Activated CD8-positive, alpha-beta memory T cell treated with anti-CD3 and anti-CD28 coated beads for 4 hours (primary cell): Measurements from ENCODE around the gene LRRC59.
A peak's percentile ranks its signal among the peaks of the same experiment; 100 is the strongest.
"Not testable (repeated sequence)": the region's sequence is repeated elsewhere in the genome, so short reads cannot be mapped to it uniquely, and the experiment has no call there.

ENCODE experiments used
- DNase-seq, 2 donors: peaks; one replicate each; pipeline ENCODE4 v3.0.0-alpha.2; 2020; ENCODE audit warnings: low read depth in 2 of 2

Gene LRRC59

GRCh38 chr17:50397111-50397918 lies at the start of gene LRRC59:
Gene LRRC59 (minus strand): TSS chr17:50397523. CDS start chr17:50397317, 206 bp downstream.
- DNase-seq = peak; percentile 79 to 88

DNA sequence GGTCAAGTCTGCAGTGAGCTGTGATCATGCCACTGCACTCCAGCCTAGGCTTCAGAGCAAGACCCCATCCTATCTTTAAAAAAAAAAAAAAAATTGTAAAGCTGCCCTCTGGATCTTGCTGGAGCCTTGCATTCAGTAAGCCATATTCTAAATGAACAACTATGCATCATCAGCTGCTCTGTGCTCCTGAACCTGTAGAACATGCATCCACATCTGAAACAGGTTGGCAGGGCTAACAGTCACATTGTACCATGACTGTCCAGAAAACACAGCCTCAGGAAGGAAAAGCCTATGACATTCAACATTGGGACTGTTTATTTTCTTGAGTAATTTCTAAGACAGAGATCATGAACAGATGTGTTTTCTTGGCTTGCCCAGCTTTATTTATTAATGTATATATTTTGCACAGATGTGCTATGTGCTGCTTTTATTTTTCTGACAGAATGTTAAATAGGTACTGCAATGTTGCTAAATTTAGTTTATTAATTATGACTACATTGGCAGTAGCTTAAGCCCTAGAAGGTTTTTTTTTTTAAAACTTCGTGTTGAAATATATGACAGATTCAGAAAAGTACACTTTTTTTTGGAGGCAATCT lies 48.5 kb upstream of the LRRC59 start:
- DNase-seq = no peak

DNA sequence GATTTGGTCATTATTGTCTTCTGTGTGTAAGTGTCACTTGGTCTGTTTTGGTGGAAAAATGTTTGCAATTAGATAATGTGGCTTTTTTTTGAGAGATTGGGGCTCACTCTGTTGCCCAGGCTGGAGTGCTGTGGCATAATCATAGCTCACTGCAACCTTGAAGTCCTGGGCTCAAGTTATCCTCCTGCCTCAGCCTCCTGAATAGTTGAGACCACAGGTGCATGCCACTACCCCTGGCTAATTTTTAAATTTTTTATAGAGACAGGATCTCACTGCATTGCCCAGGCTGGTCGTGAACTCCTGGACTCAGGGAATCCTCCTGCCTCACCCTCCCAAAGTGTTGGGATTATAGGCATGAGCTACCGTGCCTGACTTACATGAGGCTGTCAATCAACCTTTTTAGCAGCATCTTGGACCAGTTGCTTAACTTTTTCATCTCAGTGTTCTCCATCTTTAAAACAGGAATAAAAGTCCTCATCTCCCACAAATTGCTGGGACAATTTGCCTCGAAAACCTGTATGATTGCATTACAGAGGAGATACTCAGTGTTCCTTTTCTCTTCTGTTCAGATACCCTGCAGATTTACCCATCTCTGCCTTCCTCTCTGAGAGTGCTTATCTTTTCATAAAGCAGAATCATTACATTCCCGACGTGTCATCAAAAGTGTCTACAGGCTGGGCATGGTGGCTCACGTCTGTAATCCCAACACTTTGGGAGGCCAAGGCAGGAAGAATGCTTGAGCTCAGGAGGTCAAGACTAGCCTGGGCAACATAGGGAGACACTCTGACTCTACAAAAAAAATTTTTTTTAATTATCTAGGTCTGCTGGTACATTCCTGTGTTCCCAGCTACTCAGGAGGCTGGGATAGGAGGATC lies 47.8 kb upstream of the LRRC59 start:
- no peak for DNase-seq

GRCh38 chr17:50443505-50443974 lies 46.2 kb upstream of the LRRC59 start:
- DNase-seq = no peak

- no peak for DNase-seq
Measured at GRCh38 chr17:50440838-50441829, 43.8 kb upstream of the LRRC59 start.

GRCh38 chr17:50440172-50440837 lies 43.0 kb upstream of the LRRC59 start:
- no peak for DNase-seq

DNA sequence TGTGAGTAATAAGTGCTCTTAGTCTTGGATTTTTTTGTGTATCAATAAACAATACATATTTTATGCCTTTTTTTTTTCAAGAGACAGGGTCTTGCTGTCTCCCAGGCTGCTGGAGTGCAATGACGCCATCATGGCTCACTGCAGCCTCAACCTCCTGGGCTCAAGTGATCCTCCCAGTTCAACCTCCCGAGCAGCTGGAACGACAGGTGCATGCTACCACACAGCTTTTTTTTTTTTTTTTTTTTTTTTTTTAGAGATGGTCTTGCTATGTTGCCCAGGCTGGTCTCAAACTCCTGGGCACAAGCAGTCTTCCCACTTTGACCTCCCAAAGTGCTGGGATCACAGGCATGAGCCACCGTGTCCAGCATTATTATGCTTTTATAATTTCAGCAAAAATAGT lies 41.7 kb upstream of the LRRC59 start:
- DNase-seq = no peak

- DNase-seq = no peak
Measured at GRCh38 chr17:50437409-50437808, 40.1 kb upstream of the LRRC59 start.

DNA sequence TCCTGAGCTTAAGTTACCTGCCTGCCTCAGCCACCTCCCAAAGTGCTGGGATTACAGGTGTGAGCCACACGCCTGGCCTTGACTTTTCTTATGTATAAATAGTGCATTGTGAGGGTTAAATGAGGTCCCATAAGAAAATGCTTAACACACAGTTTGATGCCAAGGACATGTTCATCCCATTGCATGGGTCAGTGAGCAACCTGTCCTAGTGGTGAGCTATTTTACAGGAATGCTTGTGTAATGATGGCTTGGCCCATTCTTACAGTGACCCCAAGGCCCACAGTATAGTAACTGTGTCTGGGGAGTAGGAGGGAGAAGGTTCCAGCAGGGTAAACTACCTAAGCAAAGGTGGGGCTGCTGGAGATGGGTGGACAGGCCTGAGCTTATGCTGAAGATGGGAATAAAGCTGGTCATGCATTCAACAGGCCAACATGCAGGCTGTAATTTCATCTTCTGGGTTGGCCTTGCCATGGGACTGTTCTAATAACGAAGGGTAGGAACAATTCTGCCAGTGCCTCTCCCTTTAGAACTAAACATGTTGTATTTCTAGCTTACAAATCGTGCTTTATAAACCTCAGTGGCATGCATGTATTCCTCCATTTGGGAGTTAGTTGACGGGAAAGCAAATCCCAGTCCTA lies 34.9 kb upstream of the LRRC59 start:
- DNase-seq = no peak

DNA sequence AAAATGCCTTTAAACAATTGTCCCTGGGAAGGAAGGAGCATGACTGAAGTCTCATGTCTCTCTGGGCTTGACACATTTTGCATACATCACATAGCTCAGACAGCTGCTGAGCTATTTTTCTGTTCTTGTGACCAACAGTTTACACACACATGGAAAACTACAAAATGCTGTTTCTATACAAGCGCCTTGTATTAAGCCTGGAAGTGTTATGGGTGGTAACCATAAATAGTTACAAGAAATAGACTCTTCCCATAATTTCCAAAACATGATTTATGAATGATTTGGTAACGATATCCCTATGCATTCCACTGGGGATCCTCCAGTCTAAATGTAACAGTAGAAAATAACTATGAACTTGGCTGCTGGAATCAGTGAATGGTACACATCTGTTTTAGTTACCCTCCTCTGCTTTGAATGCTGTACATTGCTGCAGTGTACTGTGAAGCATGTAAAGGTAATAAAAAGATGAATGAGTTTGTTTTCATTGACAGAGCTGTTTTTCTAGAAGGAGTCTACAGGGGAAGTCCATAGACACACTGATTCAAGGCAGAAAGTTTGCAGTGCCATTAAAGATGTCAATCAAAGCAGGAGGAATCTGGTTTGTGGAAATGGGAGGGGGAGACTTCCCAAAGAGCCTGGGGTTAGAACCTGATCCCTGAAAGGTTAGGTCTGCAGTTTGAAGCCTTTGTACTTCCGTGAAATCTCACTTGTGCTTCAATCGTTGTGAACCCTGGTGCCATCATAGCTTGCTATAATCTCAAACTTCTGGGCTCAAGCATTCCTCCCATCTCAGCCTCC lies 33.7 kb upstream of the LRRC59 start:
- no peak for DNase-seq

DNA sequence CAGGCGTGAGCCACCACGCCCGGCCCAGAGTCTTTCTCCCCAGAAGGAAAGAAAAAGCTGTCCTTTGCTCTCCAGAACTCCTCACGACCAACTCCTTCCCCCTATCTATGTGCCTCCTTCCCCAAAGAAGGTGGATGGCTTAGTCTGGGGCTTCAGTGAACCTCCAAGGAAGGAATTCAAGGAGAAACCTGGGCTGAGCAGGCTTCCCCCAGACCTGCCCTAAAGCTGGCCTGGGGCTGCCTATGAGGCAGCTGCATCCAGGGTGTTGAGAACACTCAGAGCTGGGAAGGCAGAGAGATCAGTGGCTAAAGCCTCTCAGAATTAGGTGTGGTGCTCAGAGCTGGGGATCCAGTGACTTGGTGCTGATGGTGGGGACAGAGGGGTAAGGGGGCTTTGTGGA lies 32.5 kb upstream of the LRRC59 start:
- no peak for DNase-seq

- DNase-seq = no peak
Measured at GRCh38 chr17:50428831-50429424, 31.6 kb upstream of the LRRC59 start.

- DNase-seq = not testable (repeated sequence)
Measured at GRCh38 chr17:50428126-50428525, 30.8 kb upstream of the LRRC59 start.

GRCh38 chr17:50426814-50427787 lies 29.8 kb upstream of the LRRC59 start:
- no peak for DNase-seq

- DNase-seq = no peak
Measured at GRCh38 chr17:50426472-50426782, 29.1 kb upstream of the LRRC59 start.

DNA sequence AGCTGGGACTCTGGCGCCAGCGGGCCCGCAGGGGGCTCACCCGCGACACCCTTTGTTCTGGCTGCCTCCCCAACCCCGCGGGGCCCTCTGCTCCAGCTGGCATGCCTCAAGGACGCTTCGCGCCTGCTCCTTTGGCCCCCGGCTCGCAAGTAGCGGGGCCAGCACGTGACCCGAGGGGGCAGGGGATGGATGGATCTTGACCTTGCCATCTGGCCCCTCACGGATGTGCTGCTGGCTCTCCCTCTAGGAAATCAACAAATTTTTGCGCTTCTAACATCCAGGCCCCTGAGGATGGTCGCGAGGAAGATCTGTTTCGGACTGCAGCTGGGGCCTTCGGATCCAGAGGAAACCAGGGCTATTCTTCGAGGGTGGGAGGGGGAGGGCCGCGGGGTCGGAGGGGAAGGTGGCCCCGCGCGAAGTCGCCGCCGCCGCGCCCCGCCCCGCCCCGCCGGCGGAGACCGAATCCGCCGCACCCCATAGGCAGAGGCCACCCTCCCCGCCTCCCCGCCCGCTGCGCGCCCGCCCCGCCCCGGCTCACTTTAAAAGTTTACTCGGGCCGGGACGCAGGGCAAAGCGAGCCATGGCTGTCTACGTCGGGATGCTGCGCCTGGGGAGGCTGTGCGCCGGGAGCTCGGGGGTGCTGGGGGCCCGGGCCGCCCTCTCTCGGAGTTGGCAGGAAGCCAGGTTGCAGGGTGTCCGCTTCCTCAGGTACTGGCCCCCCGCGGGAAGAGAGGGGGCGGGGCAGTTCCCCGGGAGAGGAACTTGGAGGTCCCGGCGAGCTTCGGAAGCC lies 28.6 kb upstream of the LRRC59 start, which contains the start of gene ACSF2:
Gene ACSF2 (plus strand): TSS at position 537 of the 790 bp plus-strand sequence. CDS start 44 bp downstream, at position 581.
- peak; percentile 31 to 39 for DNase-seq
